ENCODE data around the gene GPX8. TPM values are rescaled to one million over a fixed set of nuclear protein-coding genes. Genes with fewer than 3 reads are reported as not detected.

GPX8 gene
- total RNA-seq, 3 donors from 2014 or later, result 1.9 to 9.5 (median 8.6) TPM

DNA sequence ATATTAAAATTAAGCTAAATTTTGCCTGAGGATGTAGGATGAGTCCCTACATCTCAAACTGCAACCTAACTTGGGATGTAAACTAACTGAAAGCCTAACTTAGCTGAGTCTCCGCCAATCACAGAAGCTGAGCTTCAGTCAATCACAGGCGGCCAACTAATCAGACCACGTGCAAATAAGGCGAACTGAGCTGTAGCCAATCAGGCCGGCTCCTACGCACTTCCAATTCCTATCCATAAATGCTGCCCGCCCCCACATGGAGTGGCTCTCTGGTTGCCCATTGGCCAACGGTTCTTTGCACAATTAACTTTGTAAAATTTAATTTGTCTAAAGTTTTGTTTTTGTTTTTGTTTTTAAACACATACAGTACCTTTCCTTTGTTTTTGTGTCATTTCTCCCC lies 13.9 kb upstream of the GPX8 start:
- no peaks in the 10 kb centered on the region for H3K9me3 ChIP-seq
- DNase-seq, result no peak
- ATAC-seq, result no peak
- H3K4me3 ChIP-seq, result no peak overlapping the region
- H3K4me1 ChIP-seq (ENCODE audit: low read depth), result no peaks in the 10 kb centered on the region
- no peaks in the 10 kb centered on the region for H3K36me3 ChIP-seq (ENCODE audit: low read depth)
- TF ChIP-seq CTCF (IDR thresholded peaks at IDR 0.05), result no peak
- intact Hi-C loops (cut with DNase I, micrococcal nuclease), result loop anchor here (10.0 kb wide), 2 partner anchors 201 to 241 kb away; no protein-coding TSS in a partner anchor

- ATAC-seq (peak; percentile 95), DNase-seq (peak in 2 of 3 donors; percentile 79 to 90)
- peak; percentile 83 for TF ChIP-seq CTCF (IDR thresholded peaks at IDR 0.05)
- Histone ChIP-seq H3K4me3 (no peak overlapping the region), H3K4me1 (ENCODE audit: low read depth) (no peaks in the 10 kb centered on the region), H3K36me3 (ENCODE audit: low read depth) (no peaks in the 10 kb centered on the region), H3K9me3 (no peaks in the 10 kb centered on the region)
- intact Hi-C loops (cut with DNase I, micrococcal nuclease), result loop anchor here (10.0 kb wide), 2 partner anchors 202 to 242 kb away; no protein-coding TSS in a partner anchor
These were observed 13.3 kb upstream of the GPX8 start for GRCh38 chr5:55146543-55147151.

DNA sequence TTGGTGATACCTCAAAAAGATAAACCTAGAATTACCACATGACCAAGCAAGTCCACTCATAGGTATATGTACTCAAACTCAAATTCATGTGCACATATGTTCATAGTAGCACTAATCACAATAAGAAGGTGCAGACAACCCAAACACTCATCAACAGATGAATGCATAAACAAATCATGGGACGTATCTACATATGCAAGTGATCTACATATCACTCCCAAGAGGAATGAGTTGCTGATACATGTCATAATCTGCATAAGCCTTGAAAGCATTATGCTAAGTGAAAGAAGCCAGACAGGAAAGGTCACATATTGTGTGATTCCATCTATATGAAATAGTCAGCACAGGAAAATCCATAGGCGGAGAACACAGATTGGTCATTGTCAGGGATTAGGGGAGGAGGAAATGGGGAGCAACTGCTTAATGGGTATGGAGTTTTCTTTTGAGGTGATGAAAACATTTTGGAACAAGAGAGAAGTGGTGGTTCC lies 10.6 kb upstream of the GPX8 start:
- Histone ChIP-seq H3K4me3 (no peak overlapping the region), H3K36me3 (ENCODE audit: low read depth) (no peaks in the 10 kb centered on the region), H3K9me3 (no peaks in the 10 kb centered on the region), H3K4me1 (ENCODE audit: low read depth) (no peaks in the 10 kb centered on the region)
- intact Hi-C loops (cut with DNase I, micrococcal nuclease), result loop anchor here (10.0 kb wide), 2 partner anchors 205 to 245 kb away; no protein-coding TSS in a partner anchor
- DNase-seq, result no peak
- ATAC-seq, result no peak
- TF ChIP-seq CTCF (IDR thresholded peaks at IDR 0.05), result no peak

- Histone ChIP-seq H3K9me3 (no peaks in the 10 kb centered on the region), H3K4me1 (ENCODE audit: low read depth) (no peaks in the 10 kb centered on the region), H3K4me3 (no peak overlapping the region), H3K36me3 (ENCODE audit: low read depth) (no peaks in the 10 kb centered on the region)
- intact Hi-C loops (cut with DNase I, micrococcal nuclease), result no loop called here
- ATAC-seq (no peak), DNase-seq (no peak)
- TF ChIP-seq CTCF (IDR thresholded peaks at IDR 0.05), result no peak
These were observed 7.8 kb upstream of the GPX8 start for GRCh38 chr5:55151923-55152842.

- ATAC-seq, result no peak
- no peak for TF ChIP-seq CTCF (IDR thresholded peaks at IDR 0.05)
- no peak for DNase-seq
- Histone ChIP-seq H3K4me3 (no peak overlapping the region), H3K9me3 (no peaks in the 10 kb centered on the region), H3K36me3 (ENCODE audit: low read depth) (no peaks in the 10 kb centered on the region), H3K4me1 (ENCODE audit: low read depth) (no peaks in the 10 kb centered on the region)
- intact Hi-C loops (cut with DNase I, micrococcal nuclease), result no loop called here
These were observed 5.1 kb upstream of the GPX8 start for GRCh38 chr5:55154873-55155272.
